ENCODE results near the gene TXNDC17. TPM values are rescaled to one million over a fixed set of nuclear protein-coding genes. Genes with fewer than 3 reads are reported as not detected.

Gene TXNDC17
- total and polyA plus RNA-seq, 2 of the 13 experiments (the other 11 are each of a cell fraction or from before 2014, with no cell fraction given) = 188 to 266 TPM

- H4K20me1 ChIP-seq (ENCODE audit: insufficient read depth, low read length) = no peaks in the 10 kb centered on the region
- H3K27ac ChIP-seq (ENCODE audit: extremely low read length, insufficient read depth, low read length) = no peak overlapping the region
- no peak overlapping the region for H3K4me2 ChIP-seq (ENCODE audit: low read depth, low read length)
- H3K4me3 ChIP-seq (replicated peaks in 1 of 3; ENCODE audit: insufficient read depth in 1 of 3, low read depth in 2 of 3, low read length in 3 of 3) = no peak overlapping the region
- ChIA-PET POLR2A (no interaction called here), CTCF (ENCODE audit: low intra/inter-chr PET ratio, low total read pairs) (no interaction called here)
- intact Hi-C loops (cut with micrococcal nuclease; ENCODE audit: unreplicated experiment) = no loop called here
- DNase-seq (ENCODE audit: low spot score) (no peak), FAIRE-seq (no peak), ATAC-seq (no peak)
- TF ChIP-seq YEATS4 (CRISPR knock-in tag; IDR thresholded peaks at IDR 0.05; ENCODE audit: borderline replicate concordance) (no peak), UBTF (CRISPR knock-in tag; IDR thresholded peaks at IDR 0.05) (no peak), ZNF546 (CRISPR knock-in tag; conservative IDR thresholded peaks at IDR 0.05) (no peak), MED8 (CRISPR knock-in tag; IDR thresholded peaks at IDR 0.05; ENCODE audit: insufficient replicate concordance) (no peak), ARID3A (IDR thresholded peaks at IDR 0.05; ENCODE audit: low read depth, low read length) (no peak), CC2D1A (CRISPR knock-in tag; IDR thresholded peaks at IDR 0.05) (no peak), ZNF136 (CRISPR knock-in tag; IDR thresholded peaks at IDR 0.05; ENCODE audit: low read depth) (no peak), NFIB (CRISPR knock-in tag; IDR thresholded peaks at IDR 0.05; ENCODE audit: borderline replicate concordance) (no peak), KMT2B (CRISPR knock-in tag; IDR thresholded peaks at IDR 0.05) (no peak), SNRNP70 (IDR thresholded peaks at IDR 0.05; ENCODE audit: low read depth, low read length) (no peak), ZNF607 (CRISPR knock-in tag; IDR thresholded peaks at IDR 0.05; ENCODE audit: borderline replicate concordance) (no peak), FOXM1 (CRISPR knock-in tag; IDR thresholded peaks at IDR 0.05) (no peak), ZNF296 (CRISPR knock-in tag; conservative IDR thresholded peaks at IDR 0.05) (no peak), CENPT (CRISPR knock-in tag; IDR thresholded peaks at IDR 0.05; ENCODE audit: low read depth) (no peak), PRMT3 (CRISPR knock-in tag; IDR thresholded peaks at IDR 0.05; ENCODE audit: borderline replicate concordance, low read depth) (no peak), XRCC5 (optimal IDR thresholded peaks at IDR 0.05; ENCODE audit: low read length) (no peak), ZNF121 (CRISPR knock-in tag; IDR thresholded peaks at IDR 0.05) (no peak), DMAP1 (CRISPR knock-in tag; IDR thresholded peaks at IDR 0.05) (no peak), POLR2AphosphoS5 (IDR thresholded peaks at IDR 0.05; ENCODE audit: low read depth, low read length) (no peak), ZNF550 (CRISPR knock-in tag; IDR thresholded peaks at IDR 0.05; ENCODE audit: borderline replicate concordance) (no peak)
- H3K4me1 ChIP-seq (ENCODE audit: insufficient read depth, low read length) = no peaks in the 10 kb centered on the region
- H3K36me3 ChIP-seq (replicated peaks in 1 of 2; ENCODE audit: control insufficient read depth in 1 of 2, insufficient read depth in 2 of 2, low read length in 2 of 2) = peaks cover 6 to 58% of the 10 kb centered on the region in 2 experiments
- BruUV-seq (replicated peaks) = no TSS peak
- no peaks in the 10 kb centered on the region for H3K9me3 ChIP-seq (ENCODE audit: low read length)
- WGBS (ENCODE audit: low lambda C conversion rate) = 100% methylated on average over 1 of the region's 1 CpG
- H3K27me3 ChIP-seq (ENCODE audit: control insufficient read depth in 1 of 2, insufficient read depth in 2 of 2, low read length in 2 of 2) = no peaks in the 10 kb centered on the region
- in situ Hi-C loops (cut with HindIII; ENCODE audit: extremely low pct_ligation_motif_present, low pct_unique_long_range_greater_than_20kb) = no loop called here
- H3K9ac ChIP-seq (ENCODE audit: insufficient read depth, low read depth, low read length) = no peak overlapping the region
- H3K79me2 ChIP-seq (ENCODE audit: insufficient read depth, low read length) = no peaks in the 10 kb centered on the region
- H2AFZ ChIP-seq (ENCODE audit: low read length) = no peak overlapping the region
Observed at GRCh38 chr17:6630390-6630789, 10.5 kb upstream of the TXNDC17 start.

Measured in HepG2 (cell line).